Measurements from ENCODE around the gene ALDH3A2.
"Not testable (repeated sequence)": the region's sequence is repeated elsewhere in the genome, so short reads cannot be mapped to it uniquely, and the experiment has no call there.

Gene ALDH3A2

GRCh38 chr17:19650826-19651225 lies 2.3 kb downstream of the ALDH3A2 start:
- no peak for DNase-seq (ENCODE audit: low spot score)

DNA sequence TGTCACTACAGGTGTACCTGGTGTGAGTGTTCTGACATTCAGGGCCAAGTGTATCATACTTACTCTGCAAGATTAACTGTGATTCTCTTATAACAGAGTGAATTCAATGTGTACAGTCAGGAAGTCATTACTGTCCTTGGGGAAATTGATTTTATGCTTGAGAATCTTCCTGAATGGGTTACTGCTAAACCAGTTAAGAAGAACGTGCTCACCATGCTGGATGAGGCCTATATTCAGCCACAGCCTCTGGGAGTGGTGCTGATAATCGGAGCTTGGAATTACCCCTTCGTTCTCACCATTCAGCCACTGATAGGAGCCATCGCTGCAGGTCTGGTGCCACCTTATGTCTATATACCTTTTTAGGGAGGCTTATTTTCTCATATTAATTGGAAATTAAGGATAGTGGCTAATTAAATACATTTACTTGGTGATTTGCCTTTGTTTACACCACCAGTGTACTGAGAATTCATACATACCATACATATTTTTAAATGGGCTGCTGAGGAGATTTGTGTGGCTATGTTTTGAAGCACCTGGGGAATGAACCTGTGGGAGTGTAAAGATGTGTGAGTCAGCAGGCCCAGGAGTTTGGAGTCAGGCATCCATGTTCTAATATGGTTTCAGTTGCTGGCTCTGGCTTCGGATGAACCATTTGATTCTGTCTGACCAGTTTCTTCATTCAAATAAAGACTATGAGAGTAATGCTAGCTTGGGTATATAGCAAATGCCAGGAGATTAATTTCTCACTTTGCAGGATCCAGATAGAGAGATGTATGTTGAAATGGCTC lies 3.1 kb downstream of the ALDH3A2 start:
- DNase-seq (ENCODE audit: low spot score) = no peak

DNA sequence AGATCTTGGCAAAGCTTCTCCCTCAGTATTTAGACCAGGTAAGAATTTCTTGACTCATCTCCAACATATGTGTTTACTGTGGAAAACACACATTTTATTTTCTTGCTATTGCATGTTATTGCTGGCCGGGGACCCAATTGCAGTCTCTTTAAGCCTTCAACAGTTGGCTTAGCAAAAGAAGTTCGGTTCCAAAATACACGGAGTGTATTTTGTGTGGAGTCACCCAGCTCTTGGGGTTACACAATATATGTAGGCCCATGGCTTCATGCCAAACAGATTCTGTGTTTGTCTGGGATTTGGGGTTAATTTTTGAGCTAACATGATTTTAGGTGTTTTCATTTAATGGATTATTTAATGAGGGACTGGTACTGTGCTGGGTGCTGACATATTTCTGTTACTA lies 4.0 kb downstream of the ALDH3A2 start:
- DNase-seq (ENCODE audit: low spot score) = no peak

DNA sequence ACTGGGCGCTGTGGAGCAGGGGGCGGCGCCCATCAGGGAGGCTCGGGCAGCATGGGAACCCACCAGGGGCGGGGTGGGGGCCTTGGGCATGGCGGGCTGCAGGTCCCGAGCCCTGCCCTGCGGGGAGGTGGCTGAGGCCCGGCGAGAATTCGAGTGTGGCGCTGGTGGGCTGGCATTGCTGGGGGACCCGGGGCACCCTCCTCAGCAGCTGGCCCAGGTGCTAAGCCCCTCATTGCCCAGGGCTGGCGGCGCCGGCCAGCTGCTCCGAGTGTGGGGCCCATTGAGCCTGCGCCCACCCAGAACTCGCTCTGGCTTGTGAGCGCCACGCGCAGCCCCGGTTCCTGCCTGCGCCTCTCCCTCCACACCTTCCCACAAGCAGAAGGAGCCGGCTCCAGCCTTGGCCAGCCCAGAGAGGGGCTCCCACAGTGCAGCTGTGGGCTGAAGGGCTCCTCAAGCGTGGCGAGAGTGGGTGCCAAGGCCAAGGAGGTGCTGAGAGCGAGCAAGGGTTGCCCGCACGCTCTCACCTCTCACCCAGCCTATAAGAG lies 5.9 kb downstream of the ALDH3A2 start:
- DNase-seq (ENCODE audit: low spot score) = no peak

DNA sequence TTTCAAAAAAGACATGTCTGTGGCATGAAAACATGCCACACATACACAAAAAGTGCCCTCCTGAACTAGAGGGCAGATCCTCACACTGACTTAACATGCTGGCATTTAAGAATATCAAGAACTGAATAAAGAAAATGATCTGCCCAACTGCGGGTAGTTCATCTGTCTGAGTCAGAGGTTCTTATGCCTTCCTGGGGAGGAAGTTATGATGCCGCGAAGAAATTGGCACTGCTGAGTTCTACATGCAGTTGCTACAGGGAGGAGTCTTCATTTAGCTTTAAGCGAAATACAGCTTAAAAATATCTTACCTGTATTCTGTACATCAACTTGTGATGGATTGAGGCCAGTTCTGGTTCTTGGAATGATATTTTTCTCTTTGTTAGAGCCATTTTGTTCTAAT lies 6.3 kb downstream of the ALDH3A2 start:
- no peak for DNase-seq (ENCODE audit: low spot score)

- DNase-seq (ENCODE audit: low spot score) = no peak
Observed at GRCh38 chr17:19656336-19656735, 7.8 kb downstream of the ALDH3A2 start.

- no peak for DNase-seq (ENCODE audit: low spot score)
Observed at GRCh38 chr17:19656851-19657581, 8.5 kb downstream of the ALDH3A2 start.

DNA sequence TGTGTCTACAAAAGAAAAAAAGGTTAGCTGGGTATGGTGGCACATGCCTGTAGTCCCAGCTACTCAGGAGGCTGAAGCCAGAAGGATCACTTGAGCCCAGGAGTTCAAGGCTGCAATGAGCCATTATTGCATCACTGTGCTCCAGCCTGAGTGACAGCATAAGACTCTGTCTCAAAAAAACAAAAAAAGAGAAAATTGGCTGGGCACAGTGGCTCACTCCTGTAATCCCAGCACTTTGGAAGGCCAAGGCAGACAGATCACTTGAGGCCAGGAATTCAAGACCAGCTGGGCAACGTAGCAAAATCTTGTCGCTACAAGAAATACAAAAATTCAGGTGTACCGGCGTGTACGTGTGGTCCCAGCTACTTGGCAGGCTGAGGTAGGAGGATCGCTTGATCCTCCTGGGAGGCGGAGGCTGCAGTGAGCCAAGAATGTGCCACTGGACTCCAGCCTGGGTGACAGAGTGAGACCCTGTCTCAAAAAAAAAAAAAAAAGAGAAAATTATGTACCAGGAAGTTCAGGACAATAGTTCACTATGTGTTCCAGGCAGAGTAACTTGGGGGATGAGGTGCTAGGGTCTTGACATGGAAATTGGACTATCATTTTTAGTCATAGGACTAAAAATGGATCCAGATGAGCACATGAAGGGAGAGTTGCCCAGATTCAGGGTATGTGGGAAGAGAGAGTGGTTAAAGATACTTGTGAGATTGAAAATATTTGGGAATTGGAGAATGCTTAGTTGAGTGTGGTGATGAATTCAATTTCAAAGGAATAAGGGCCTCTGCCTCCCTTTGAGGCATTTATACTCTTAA lies 11.0 kb downstream of the ALDH3A2 start:
- no peak for DNase-seq (ENCODE audit: low spot score)

- DNase-seq (ENCODE audit: low spot score) = no peak
Observed at GRCh38 chr17:19660219-19660870, 11.8 kb downstream of the ALDH3A2 start.

DNA sequence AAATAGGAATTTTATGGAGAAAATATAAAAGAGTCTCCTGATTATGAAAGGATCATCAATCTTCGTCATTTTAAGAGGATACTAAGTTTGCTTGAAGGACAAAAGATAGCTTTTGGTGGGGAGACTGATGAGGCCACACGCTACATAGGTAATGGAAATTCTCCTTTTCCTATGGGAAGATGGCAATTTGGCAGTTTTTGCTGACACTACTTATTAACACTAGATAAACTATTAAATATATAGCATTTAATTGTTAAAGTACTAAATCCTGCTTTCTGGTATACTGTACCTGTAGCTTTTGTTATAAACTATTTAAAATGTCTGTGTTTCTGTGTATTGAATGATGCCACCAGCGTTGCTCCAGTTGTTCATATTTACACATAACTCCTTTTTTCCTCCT lies 12.6 kb downstream of the ALDH3A2 start:
- DNase-seq (ENCODE audit: low spot score) = no peak

DNA sequence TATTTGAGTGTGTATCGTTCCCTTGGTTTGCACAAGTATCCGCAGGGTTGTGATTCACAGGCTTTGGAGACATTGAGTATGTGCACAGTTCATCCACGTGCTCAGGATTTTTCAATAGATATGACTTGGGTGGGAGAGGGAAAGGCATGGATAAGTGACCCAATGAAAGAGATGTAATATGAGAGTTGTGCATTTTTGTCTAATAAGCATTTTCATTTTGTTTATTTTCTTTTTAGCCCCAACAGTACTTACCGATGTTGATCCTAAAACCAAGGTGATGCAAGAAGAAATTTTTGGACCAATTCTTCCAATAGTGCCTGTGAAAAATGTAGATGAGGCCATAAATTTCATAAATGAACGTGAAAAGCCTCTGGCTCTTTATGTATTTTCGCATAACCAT lies 14.5 kb downstream of the ALDH3A2 start:
- no peak for DNase-seq (ENCODE audit: low spot score)

GRCh38 chr17:19664136-19664820 lies 15.7 kb downstream of the ALDH3A2 start:
- DNase-seq (ENCODE audit: low spot score) = no peak

GRCh38 chr17:19664821-19665181 lies 16.2 kb downstream of the ALDH3A2 start:
- DNase-seq (ENCODE audit: low spot score) = no peak

DNA sequence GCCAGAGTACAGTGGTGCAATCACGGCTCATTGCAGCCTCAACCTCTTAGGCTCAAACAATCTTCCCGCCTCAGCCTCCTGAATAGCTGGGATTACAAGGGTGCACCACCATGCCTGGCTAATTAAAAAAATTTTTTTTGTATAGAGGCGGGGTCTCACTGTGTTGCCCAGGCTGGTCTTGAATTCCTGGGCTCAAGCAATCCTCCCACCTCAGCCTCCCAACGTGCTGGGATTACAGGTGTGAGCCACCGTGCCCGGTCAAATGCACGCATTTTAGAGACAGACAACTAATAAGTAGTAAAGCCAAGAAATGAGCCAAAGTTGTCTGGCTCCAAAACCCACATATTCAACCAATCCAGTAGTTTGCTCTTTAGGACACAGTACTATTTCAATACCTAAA lies 21.1 kb downstream of the ALDH3A2 start:
- not testable (repeated sequence) for DNase-seq (ENCODE audit: low spot score)

DNA sequence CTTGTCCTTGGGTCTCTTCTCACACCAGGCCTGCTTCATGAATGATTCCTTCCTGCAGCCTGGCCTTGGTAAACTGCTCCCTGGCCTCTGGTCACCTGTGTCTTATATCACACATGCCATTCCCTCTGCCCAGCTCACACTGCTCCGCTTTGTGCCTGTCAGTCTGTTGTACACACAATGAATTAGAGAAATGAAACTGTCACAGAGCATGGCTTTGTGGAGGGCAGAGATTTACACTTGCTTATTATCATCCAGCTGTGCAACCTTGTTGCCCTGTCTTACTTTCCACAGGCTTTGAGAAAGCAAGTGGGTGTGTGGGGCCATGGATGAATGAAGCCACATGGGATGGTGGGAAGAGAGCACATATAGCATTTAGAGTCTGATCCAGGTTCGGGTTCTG lies 22.4 kb downstream of the ALDH3A2 start:
- no peak for DNase-seq (ENCODE audit: low spot score)

GRCh38 chr17:19671433-19671832 lies 22.9 kb downstream of the ALDH3A2 start:
- no peak for DNase-seq (ENCODE audit: low spot score)

DNA sequence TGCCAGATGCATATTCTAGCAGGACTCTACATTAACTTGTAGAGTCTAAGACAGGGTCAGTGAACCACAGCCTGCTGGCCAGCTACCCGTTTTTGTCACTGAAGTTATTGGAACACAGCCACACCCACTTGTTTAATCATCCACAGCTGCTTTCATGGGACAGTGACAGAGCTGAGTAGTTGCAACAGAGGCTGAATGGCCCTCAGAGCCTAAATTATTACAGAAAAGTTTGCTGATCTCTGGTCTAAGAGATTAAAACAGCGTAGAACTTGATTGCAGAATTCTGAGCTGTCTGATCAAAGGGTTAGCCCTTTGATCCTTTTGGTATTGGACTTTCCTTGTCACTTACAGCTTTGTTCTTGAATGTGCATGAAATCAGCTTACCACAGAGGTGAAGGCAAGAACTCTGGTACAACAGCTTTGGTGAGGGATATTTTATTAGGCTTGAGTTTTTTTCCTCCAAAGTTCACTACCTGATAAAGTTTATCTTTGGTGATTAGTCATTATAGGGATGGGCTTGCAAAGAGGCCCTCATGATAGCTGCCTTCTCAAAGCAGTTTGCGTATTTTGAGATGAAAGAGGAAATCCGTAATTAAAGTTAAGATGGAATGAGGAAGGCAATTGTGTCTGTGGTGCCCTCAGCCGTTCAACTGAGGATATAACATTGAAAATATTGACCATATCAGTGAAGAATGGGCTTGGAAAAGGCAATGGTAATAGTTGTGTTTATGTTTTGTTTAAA lies 23.6 kb downstream of the ALDH3A2 start:
- DNase-seq (ENCODE audit: low spot score) = no peak

DNA sequence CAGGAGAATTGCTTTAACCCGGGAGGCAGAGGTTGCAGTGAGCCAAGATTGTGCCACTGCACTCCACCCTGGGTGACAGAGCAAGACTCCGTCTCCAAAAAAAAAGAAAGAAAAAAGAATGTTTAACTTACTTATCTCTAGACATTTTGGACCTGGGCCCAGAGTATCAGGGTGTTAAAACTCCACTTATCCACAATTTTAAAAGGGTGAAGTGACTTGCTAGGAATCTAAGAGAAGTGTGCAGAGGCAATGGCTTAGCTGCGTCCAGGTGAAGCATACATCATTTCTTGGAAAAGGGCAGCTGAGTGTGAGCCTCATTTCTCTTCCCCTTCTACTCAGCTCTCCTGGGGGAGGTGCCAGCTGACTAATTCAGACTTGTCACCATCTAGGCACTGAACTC lies 25.1 kb downstream of the ALDH3A2 start:
- DNase-seq (ENCODE audit: low spot score) = no peak

- no peak for DNase-seq (ENCODE audit: low spot score)
Observed at GRCh38 chr17:19676896-19677295, 28.3 kb downstream of the ALDH3A2 start.

- no peak for DNase-seq (ENCODE audit: low spot score)
Observed at GRCh38 chr17:19677736-19678379, 29.3 kb downstream of the ALDH3A2 start.
